GM19239 (cell line): ENCODE results near the gene PARN.
"Not testable (repeated sequence)": the region's sequence is repeated elsewhere in the genome, so short reads cannot be mapped to it uniquely, and the experiment has no call there.

Source experiments
- DNase-seq: peaks from one replicate; pipeline ENCODE4 v3.0.0; 2011; ENCODE audit warnings: low spot score; ENCODE audit not compliant: insufficient read length
- FAIRE-seq: peaks from 2 replicates; lab custom pipeline; 2011; peaks lifted over from hg19 to GRCh38; lab: Jason Lieb, UNC

Gene PARN

GRCh38 chr16:14449334-14449733, 180.7 kb downstream of the PARN start:
- FAIRE-seq (no peak), DNase-seq (no peak)

- DNase-seq (no peak), FAIRE-seq (no peak)
Measured at GRCh38 chr16:14448879-14449278, 181.2 kb downstream of the PARN start.

- FAIRE-seq = no peak
- DNase-seq = no peak
Measured at GRCh38 chr16:14447783-14448182, 182.3 kb downstream of the PARN start.

GRCh38 chr16:14446796-14447195, 183.3 kb downstream of the PARN start:
- FAIRE-seq (no peak), DNase-seq (no peak)

- no peak for DNase-seq
- no peak for FAIRE-seq
Measured at GRCh38 chr16:14445937-14446715, 183.9 kb downstream of the PARN start.

GRCh38 chr16:14444979-14445810, 184.9 kb downstream of the PARN start:
- DNase-seq (no peak), FAIRE-seq (no peak)

GRCh38 chr16:14441533-14441932, 188.5 kb downstream of the PARN start:
- not testable (repeated sequence) for DNase-seq, FAIRE-seq

GRCh38 chr16:14438256-14438655, 191.8 kb downstream of the PARN start:
- FAIRE-seq (no peak), DNase-seq (no peak)

GRCh38 chr16:14437426-14437825, 192.6 kb downstream of the PARN start:
- FAIRE-seq (no peak), DNase-seq (no peak)

GRCh38 chr16:14436401-14436955, 193.6 kb downstream of the PARN start:
- FAIRE-seq (no peak), DNase-seq (no peak)

- DNase-seq (no peak), FAIRE-seq (no peak)
Measured at GRCh38 chr16:14434860-14435259, 195.2 kb downstream of the PARN start.

- not testable (repeated sequence) for DNase-seq, FAIRE-seq
Measured at GRCh38 chr16:14428971-14429637, 201.0 kb downstream of the PARN start.

- DNase-seq (no peak), FAIRE-seq (no peak)
Measured at GRCh38 chr16:14428043-14428442, 202.0 kb downstream of the PARN start.

GRCh38 chr16:14427371-14427948, 202.6 kb downstream of the PARN start:
- FAIRE-seq (no peak), DNase-seq (no peak)

GRCh38 chr16:14424595-14424994, 205.5 kb downstream of the PARN start:
- FAIRE-seq = no peak

GRCh38 chr16:14423344-14423743, 206.7 kb downstream of the PARN start:
- DNase-seq = no peak

More at GRCh38 chr16:14424595-14424994, 205.5 kb downstream of the PARN start:
- DNase-seq = no peak

GRCh38 chr16:14420721-14421488, 209.2 kb downstream of the PARN start:
- no peak for FAIRE-seq

More at GRCh38 chr16:14423344-14423743, 206.7 kb downstream of the PARN start:
- FAIRE-seq = no peak

GRCh38 chr16:14420243-14420642, 209.8 kb downstream of the PARN start:
- FAIRE-seq = not testable (repeated sequence)

More at GRCh38 chr16:14420721-14421488, 209.2 kb downstream of the PARN start:
- DNase-seq = no peak

GRCh38 chr16:14419817-14420216, 210.2 kb downstream of the PARN start:
- DNase-seq (no peak), FAIRE-seq (no peak)

More at GRCh38 chr16:14420243-14420642, 209.8 kb downstream of the PARN start:
- not testable (repeated sequence) for DNase-seq
